HEK293T (cell line): Measurements from ENCODE around the gene AHNAK.

Experiments
- BHLHE40 ChIP-seq: fragments of 450-650 bp; IDR thresholded peaks from 2 replicates; pipeline ENCODE4 v1.6.1; 2016; ENCODE audit warnings: mild to moderate bottlenecking, moderate library complexity, borderline replicate concordance
- ELF4 ChIP-seq: fragments of 450-650 bp; IDR thresholded peaks from 2 replicates; pipeline ENCODE4 v1.6.1; 2017; ENCODE audit warnings: antibody characterized with exemption
- FOXM1 ChIP-seq: fragments of 450-650 bp; IDR thresholded peaks from 2 replicates; pipeline ENCODE4 v1.6.1; 2017; ENCODE audit warnings: mild to moderate bottlenecking, borderline replicate concordance
- SUZ12 ChIP-seq: fragments of 450-650 bp; IDR thresholded peaks from 2 replicates; pipeline ENCODE4 v1.6.1; 2016; ENCODE audit warnings: mild to moderate bottlenecking
- ZNF384 ChIP-seq: fragments of 450-650 bp; IDR thresholded peaks from 2 replicates; pipeline ENCODE4 v1.6.1; 2016

GRCh38 chr11:62547691-62548281 is 1.2 kb upstream of the AHNAK start:
- TF ChIP-seq ZNF384 (no peak), BHLHE40 (no peak), FOXM1 (no peak), SUZ12 (no peak), ELF4 (no peak)
